Neuronal stem cell (in vitro differentiated cells): Measurements from ENCODE around the gene PLD1.

ENCODE experiments used
- DNase-seq: peaks from one replicate; pipeline ENCODE4 v3.0.0-alpha.2; 2013; ENCODE audit warnings: low spot score
- H2AFZ ChIP-seq: one replicate; pipeline ENCODE4 v1.6.1; 2013; ENCODE audit warnings: mild to moderate bottlenecking, low read length, inconsistent platforms
- H2AK5ac ChIP-seq: 2 replicates; pipeline ENCODE4 v1.6.1; 2013; ENCODE audit warnings: low read depth, mild to moderate bottlenecking, inconsistent platforms, low read length, moderate library complexity, mixed read lengths
- H2BK120ac ChIP-seq: 2 replicates; pipeline ENCODE4 v1.6.1; 2013; ENCODE audit warnings: low read depth, mild to moderate bottlenecking, inconsistent platforms, low read length, moderate library complexity, mixed read lengths
- H2BK12ac ChIP-seq: one replicate; pipeline ENCODE4 v1.6.1; 2013; ENCODE audit warnings: low read length, inconsistent platforms
- H2BK15ac ChIP-seq: 2 replicates; pipeline ENCODE4 v1.6.1; 2013; ENCODE audit warnings: mild to moderate bottlenecking, low read length, inconsistent platforms, mixed read lengths
- H2BK5ac ChIP-seq: one replicate; pipeline ENCODE4 v1.6.1; 2013; ENCODE audit warnings: inconsistent platforms, mild to moderate bottlenecking, low read length, moderate library complexity
- H3K14ac ChIP-seq: one replicate; pipeline ENCODE4 v1.6.1; 2013; ENCODE audit warnings: low read length, inconsistent platforms
- H3K18ac ChIP-seq: 2 replicates; pipeline ENCODE4 v1.6.1; 2013; ENCODE audit warnings: low read length, inconsistent platforms
- H3K23ac ChIP-seq: 2 replicates; pipeline ENCODE4 v1.6.1; 2013; ENCODE audit warnings: low read depth, mild to moderate bottlenecking, mixed read lengths, low read length, inconsistent platforms; ENCODE audit not compliant: poor library complexity
- H3K27ac ChIP-seq: replicated peaks from 3 replicates; pipeline ENCODE4 v1.5.1; 2013; ENCODE audit warnings: low read length, inconsistent platforms
- H3K27me3 ChIP-seq, 3 experiments: 2 replicates each; pipeline ENCODE4 v1.6.1; 2013; ENCODE audit warnings: low read length in 3 of 3, mild to moderate bottlenecking in 2 of 3, inconsistent platforms in 1 of 3, low read depth in 1 of 3, mixed read lengths in 1 of 3, moderate library complexity in 1 of 3; ENCODE audit not compliant: control insufficient read depth in 3 of 3, insufficient read depth in 3 of 3
- H3K36me3 ChIP-seq, 2 donors: replicated peaks in 1 of 2; 2 replicates each; pipeline ENCODE4 v1.6.1; 2013; ENCODE audit warnings: low read length in 2 of 2; ENCODE audit not compliant: control insufficient read depth in 2 of 2, insufficient read depth in 2 of 2
- H3K4ac ChIP-seq: 2 replicates; pipeline ENCODE4 v1.6.1; 2013; ENCODE audit warnings: inconsistent platforms, mild to moderate bottlenecking, low read length, moderate library complexity
- H3K4me1 ChIP-seq, 2 donors: 1 replicate in 1 of 2; 2 replicates in 1 of 2; pipeline ENCODE4 v1.6.1; 2013; ENCODE audit warnings: low read length in 2 of 2, low read depth in 1 of 2; ENCODE audit not compliant: control insufficient read depth in 2 of 2, insufficient read depth in 1 of 2
- H3K4me2 ChIP-seq: one replicate; pipeline ENCODE4 v1.6.1; 2013; ENCODE audit warnings: mild to moderate bottlenecking, low read length, inconsistent platforms; ENCODE audit not compliant: insufficient read depth, poor library complexity, severe bottlenecking
- H3K4me3 ChIP-seq, 2 donors: 2 replicates each; pipeline ENCODE4 v1.5.1; 2013; ENCODE audit warnings: low read length in 2 of 2, mild to moderate bottlenecking in 2 of 2, inconsistent platforms in 1 of 2, moderate library complexity in 1 of 2
- H3K79me1 ChIP-seq: one replicate; pipeline ENCODE4 v1.6.1; 2013; ENCODE audit warnings: low read depth, mild to moderate bottlenecking, inconsistent platforms, low read length, moderate library complexity
- H3K9ac ChIP-seq: one replicate; pipeline ENCODE4 v1.6.1; 2013; ENCODE audit warnings: mild to moderate bottlenecking, low read depth, low read length, inconsistent platforms; ENCODE audit not compliant: poor library complexity
- H3K9me3 ChIP-seq, 2 donors: replicated peaks in 1 of 2; 2 replicates each; pipeline versions ENCODE3 to v1.6.1; 2013; ENCODE audit warnings: low read length in 2 of 2, mild to moderate bottlenecking in 2 of 2, inconsistent platforms in 1 of 2, low read depth in 1 of 2, mixed read lengths in 1 of 2, moderate library complexity in 1 of 2; ENCODE audit not compliant: control insufficient read depth in 2 of 2, insufficient read depth in 1 of 2
- H4K8ac ChIP-seq: one replicate; pipeline ENCODE4 v1.6.1; 2013; ENCODE audit warnings: low read depth, mild to moderate bottlenecking, inconsistent platforms, low read length, moderate library complexity
- H4K91ac ChIP-seq: one replicate; pipeline ENCODE4 v1.6.1; 2013; ENCODE audit warnings: low read length, low read depth, mild to moderate bottlenecking, inconsistent platforms; ENCODE audit not compliant: poor library complexity
- WGBS, 2 donors: extraction: QIAGEN DNeasy Blood & Tissue Kit; methylation state at CpG; one replicate each; pipeline ENCODE4 v1.1.7; 2013; ENCODE audit warnings: missing lambda C conversion rate in 2 of 2, mixed read lengths in 1 of 2; ENCODE audit not compliant: insufficient read length in 2 of 2, insufficient replicate concordance in 1 of 2; ENCODE audit errors: extremely low coverage in 2 of 2; 5-methylcytosine and 5-hydroxymethylcytosine counted together

Gene PLD1

GRCh38 chr3:171753025-171753472 is 57.2 kb downstream of the PLD1 start:
- Histone ChIP-seq H3K79me1 (no peaks in the 10 kb centered on the region), H3K9ac (no peak overlapping the region), H3K14ac (no peak overlapping the region), H3K18ac (no peak overlapping the region), H3K4me2 (no peak overlapping the region), H3K27ac (no peak overlapping the region), H3K9me3 (no peaks in the 10 kb centered on the region), H3K23ac (no peak overlapping the region), H2BK5ac (no peak overlapping the region), H3K27me3 (no peaks in the 10 kb centered on the region), H2BK12ac (no peak overlapping the region), H3K4ac (no peak overlapping the region), H3K4me1 (peaks cover 2 to 22% of the 10 kb centered on the region in 2 donors), H3K36me3 (no peaks in the 10 kb centered on the region), H4K8ac (no peak overlapping the region), H3K4me3 (no peak overlapping the region), H2BK120ac (no peak overlapping the region), H2AK5ac (no peak overlapping the region), H4K91ac (no peak overlapping the region), H2AFZ (peak overlapping the region; percentile 50), H2BK15ac (no peak overlapping the region)
- DNase-seq = no peak
- no CpG with 5 or more reads among the region's 5 CpGs for WGBS, 2 donors

GRCh38 chr3:171752329-171752728 is 58.0 kb downstream of the PLD1 start:
- Histone ChIP-seq H2BK5ac (no peak overlapping the region), H3K36me3 (no peaks in the 10 kb centered on the region), H2BK12ac (no peak overlapping the region), H3K79me1 (no peaks in the 10 kb centered on the region), H3K4ac (no peak overlapping the region), H3K27ac (no peak overlapping the region), H2BK15ac (no peak overlapping the region), H3K18ac (no peak overlapping the region), H3K4me1 (peaks cover 2 to 17% of the 10 kb centered on the region in 2 donors), H2AK5ac (no peak overlapping the region), H4K91ac (no peak overlapping the region), H3K23ac (no peak overlapping the region), H2BK120ac (no peak overlapping the region), H3K9me3 (no peaks in the 10 kb centered on the region), H3K4me3 (no peak overlapping the region), H3K14ac (no peak overlapping the region), H4K8ac (no peak overlapping the region), H3K27me3 (no peaks in the 10 kb centered on the region), H3K9ac (no peak overlapping the region), H2AFZ (no peak overlapping the region), H3K4me2 (no peak overlapping the region)
- no CpG with 5 or more reads among the region's 2 CpGs for WGBS, 2 donors
- no peak for DNase-seq

GRCh38 chr3:171749124-171749523 is 61.2 kb downstream of the PLD1 start:
- Histone ChIP-seq H3K27me3 (no peaks in the 10 kb centered on the region), H3K4me3 (no peak overlapping the region), H3K4me2 (no peak overlapping the region), H3K4me1 (peaks cover 2 to 12% of the 10 kb centered on the region in 2 donors), H3K18ac (no peak overlapping the region), H3K36me3 (no peaks in the 10 kb centered on the region), H3K4ac (no peak overlapping the region), H2AK5ac (no peak overlapping the region), H3K14ac (no peak overlapping the region), H3K9ac (no peak overlapping the region), H3K9me3 (peaks cover 6% of the 10 kb centered on the region in 2 donors), H2BK15ac (no peak overlapping the region), H3K27ac (no peak overlapping the region), H4K8ac (no peak overlapping the region), H2AFZ (no peak overlapping the region), H4K91ac (no peak overlapping the region), H3K79me1 (no peaks in the 10 kb centered on the region), H3K23ac (no peak overlapping the region), H2BK120ac (no peak overlapping the region), H2BK12ac (no peak overlapping the region), H2BK5ac (no peak overlapping the region)
- no peak for DNase-seq
- WGBS, 2 donors = no CpG with 5 or more reads among the region's 1 CpG

- no peak overlapping the region for H3K4me2 ChIP-seq
- H3K4ac ChIP-seq = no peak overlapping the region
- H3K79me1 ChIP-seq = no peaks in the 10 kb centered on the region
- WGBS, 2 donors = no CpG with 5 or more reads among the region's 7 CpGs
- peaks cover 2 to 8% of the 10 kb centered on the region in 2 donors for H3K4me1 ChIP-seq
- no peak overlapping the region for H3K23ac ChIP-seq
- peak overlapping the region; percentile 4 for H2AFZ ChIP-seq
- no peak overlapping the region for H3K9ac ChIP-seq
- H3K14ac ChIP-seq = no peak overlapping the region
- H3K4me3 ChIP-seq = no peak overlapping the region
- H3K9me3 ChIP-seq = peaks cover 6% of the 10 kb centered on the region in 2 donors
- no peaks in the 10 kb centered on the region for H3K36me3 ChIP-seq
- H2BK12ac ChIP-seq = no peak overlapping the region
- H2AK5ac ChIP-seq = no peak overlapping the region
- H2BK15ac ChIP-seq = no peak overlapping the region
- no peaks in the 10 kb centered on the region for H3K27me3 ChIP-seq
- H4K8ac ChIP-seq = no peak overlapping the region
- H3K18ac ChIP-seq = no peak overlapping the region
- H3K27ac ChIP-seq = no peak overlapping the region
- no peak overlapping the region for H2BK120ac ChIP-seq
- H4K91ac ChIP-seq = no peak overlapping the region
- no peak overlapping the region for H2BK5ac ChIP-seq
- no peak for DNase-seq
Observed at GRCh38 chr3:171748064-171748924, 62.0 kb downstream of the PLD1 start.
